H1 (cell line): ENCODE measurements around the gene ALK. TPM values are rescaled to one million over a fixed set of nuclear protein-coding genes. Genes with fewer than 3 reads are reported as not detected.

Experiments used
- NANOG ChIP-seq: IDR thresholded peaks from 2 replicates; pipeline ENCODE4 v1.6.1; 2011; ENCODE audit warnings: low read length, low read depth, mild to moderate bottlenecking, inconsistent platforms; ENCODE audit not compliant: insufficient read depth, poor library complexity, severe bottlenecking
- TBP ChIP-seq: IDR thresholded peaks from 2 replicates; pipeline ENCODE4 v1.6.1; 2011; ENCODE audit warnings: low read depth, low read length, improper control_type of control experiment
- polyA plus RNA-seq, 7 experiments: library from polyadenylated mRNA; depleted of rRNA in 3 of 7; stranded (reverse) in 5 of 7; unstranded in 2 of 7; fragments of >200 nt in 5 of 7; fragments of 200-250 nt in 2 of 7; gene quantifications; 1 replicate in 5 of 7; 2 replicates in 1 of 7; 4 replicates in 1 of 7; pipeline versions ENCODE4 v1.2.1 to v1.2.3, GENCODE V29; 2011 to 2013; ENCODE audit warnings: missing spikeins in 2 of 7, mixed read lengths in 2 of 7
- total RNA-seq: library from RNA; stranded (reverse); fragmentation: NEBNext Ultra II Directional; extraction: Animal tissue kit (Norgen Biotek cat#: 25700); gene quantifications from 2 replicates; pipeline ENCODE4 v1.2.1, GENCODE V29; 2021

Gene ALK
- total and polyA plus RNA-seq, 2 of the 8 experiments (the other 6 are each of a cell fraction or from before 2014, with no cell fraction given), result 0.02 to 0.09 TPM

- TF ChIP-seq NANOG, result no peak
- no peak for TF ChIP-seq TBP
Observed at GRCh38 chr2:29848566-29849310, 72.6 kb downstream of the ALK start (continued).
